ENCODE results near the gene CALD1. TPM values are rescaled to one million over a fixed set of nuclear protein-coding genes. Genes with fewer than 3 reads are reported as not detected.
A peak's percentile ranks its signal among the peaks of the same experiment; 100 is the strongest.

CALD1 gene
- total RNA-seq, 1 experiment from 2014 or later = 107 TPM

DNA sequence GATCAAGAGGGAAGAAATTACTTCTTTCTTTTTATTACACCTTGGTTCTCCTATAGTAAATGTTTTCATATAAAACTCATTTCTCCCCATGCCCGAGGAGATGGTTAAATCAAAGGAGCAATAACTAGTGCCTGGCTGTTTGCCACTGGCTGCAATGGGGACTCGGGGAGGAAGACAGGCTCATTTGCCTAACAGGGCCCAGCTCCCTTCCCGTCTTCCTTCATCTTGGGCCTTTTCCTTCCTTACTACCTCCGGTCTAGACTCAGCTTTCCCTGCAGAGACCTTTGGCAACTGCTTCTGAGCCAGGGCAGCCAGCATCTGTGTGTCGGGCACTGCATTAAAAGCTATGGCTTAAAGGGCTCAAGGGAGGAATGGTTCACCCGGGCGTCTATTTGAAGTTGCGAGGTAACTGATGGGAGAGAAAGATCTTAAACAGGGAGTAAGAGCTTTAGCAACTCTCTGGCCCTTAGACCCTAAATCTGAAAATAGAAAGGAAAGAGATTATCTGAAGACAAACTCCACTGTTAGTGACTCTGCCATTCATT lies 63.5 kb downstream of the CALD1 start:
- Histone ChIP-seq H3K18ac (ENCODE audit: insufficient read length, low read depth, low read length) (no peak overlapping the region), H2AK5ac (ENCODE audit: insufficient read length, low read length) (no peak overlapping the region), H3K79me1 (ENCODE audit: insufficient read depth, low read depth, low read length, poor library complexity, severe bottlenecking) (no peaks in the 10 kb centered on the region), H4K20me1 (ENCODE audit: control insufficient read depth, insufficient read depth, insufficient read length) (no peaks in the 10 kb centered on the region), H4K5ac (ENCODE audit: insufficient read length, low read depth, low read length) (no peak overlapping the region), H3K14ac (ENCODE audit: insufficient read depth, low read length) (no peak overlapping the region), H3K27me3 (ENCODE audit: insufficient read depth, low read length) (no peaks in the 10 kb centered on the region), H3K56ac (ENCODE audit: insufficient read length, low read depth, low read length) (no peak overlapping the region), H2AFZ (ENCODE audit: low read length) (no peak overlapping the region), H3K4me2 (ENCODE audit: insufficient read depth, insufficient read length, low read length) (no peak overlapping the region), H3K27ac (ENCODE audit: insufficient read length, low read depth, low read length) (no peak overlapping the region), H2BK12ac (ENCODE audit: insufficient read length, low read depth, low read length) (no peak overlapping the region), H2BK15ac (ENCODE audit: low read depth, low read length) (no peak overlapping the region), H2BK5ac (ENCODE audit: insufficient read length, low read length) (no peak overlapping the region), H4K8ac (replicated peaks; ENCODE audit: insufficient read length, low read depth, low read length) (no peak overlapping the region), H3K4ac (ENCODE audit: low read depth, low read length) (no peak overlapping the region), H2BK120ac (ENCODE audit: low read depth, low read length, poor library complexity, severe bottlenecking) (no peak overlapping the region), H3K4me1 (ENCODE audit: insufficient read depth, low read length) (no peaks in the 10 kb centered on the region), H3K23ac (ENCODE audit: insufficient read length, low read depth, low read length) (no peak overlapping the region), H3K79me2 (ENCODE audit: insufficient read depth, low read length) (0 out of 2 replicates have a peak, but pooled peaks cover 1% of the 10 kb centered on the region), H3K23me2 (ENCODE audit: insufficient read length, low read depth, low read length, poor library complexity, severe bottlenecking) (no peaks in the 10 kb centered on the region), H3T11ph (ENCODE audit: low read length) (no peak overlapping the region), H3K9ac (ENCODE audit: extremely low read depth, insufficient read length, low read length) (no peak overlapping the region), H3K9me3 (ENCODE audit: control insufficient read depth, low read depth, low read length) (no peaks in the 10 kb centered on the region), H2BK20ac (ENCODE audit: low read depth, low read length, poor library complexity, severe bottlenecking) (no peak overlapping the region), H4K91ac (ENCODE audit: insufficient read length, low read depth, low read length) (no peak overlapping the region)
- Mint-ChIP-seq H3K27me3 (ENCODE audit: low read depth) (no peaks in the 10 kb centered on the region), H3K9me3 (no peaks in the 10 kb centered on the region), H3K36me3 (ENCODE audit: insufficient read depth in 1 of 3, low read depth in 3 of 3) (peaks cover 8 to 36% (median 14%) of the 10 kb centered on the region in 3 experiments), H3K4me3 (no peak overlapping the region), H3K27ac (peak overlapping the region in 1 of 3 experiments; percentile 89; a peak in 2 of 7 replicates), H3K4me1 (peaks cover 21 to 31% of the 10 kb centered on the region in 2 experiments)
- no CpG with 5 or more reads among the region's 8 CpGs for WGBS (ENCODE audit: extremely low coverage, insufficient read length, low lambda C conversion rate)
- TF ChIP-seq, protein P1, sequence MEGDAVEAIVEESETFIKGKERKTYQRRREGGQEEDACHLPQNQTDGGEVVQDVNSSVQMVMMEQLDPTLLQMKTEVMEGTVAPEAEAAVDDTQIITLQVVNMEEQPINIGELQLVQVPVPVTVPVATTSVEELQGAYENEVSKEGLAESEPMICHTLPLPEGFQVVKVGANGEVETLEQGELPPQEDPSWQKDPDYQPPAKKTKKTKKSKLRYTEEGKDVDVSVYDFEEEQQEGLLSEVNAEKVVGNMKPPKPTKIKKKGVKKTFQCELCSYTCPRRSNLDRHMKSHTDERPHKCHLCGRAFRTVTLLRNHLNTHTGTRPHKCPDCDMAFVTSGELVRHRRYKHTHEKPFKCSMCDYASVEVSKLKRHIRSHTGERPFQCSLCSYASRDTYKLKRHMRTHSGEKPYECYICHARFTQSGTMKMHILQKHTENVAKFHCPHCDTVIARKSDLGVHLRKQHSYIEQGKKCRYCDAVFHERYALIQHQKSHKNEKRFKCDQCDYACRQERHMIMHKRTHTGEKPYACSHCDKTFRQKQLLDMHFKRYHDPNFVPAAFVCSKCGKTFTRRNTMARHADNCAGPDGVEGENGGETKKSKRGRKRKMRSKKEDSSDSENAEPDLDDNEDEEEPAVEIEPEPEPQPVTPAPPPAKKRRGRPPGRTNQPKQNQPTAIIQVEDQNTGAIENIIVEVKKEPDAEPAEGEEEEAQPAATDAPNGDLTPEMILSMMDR (conservative IDR thresholded peaks at IDR 0.05) = no peak
- no peak for DNase-seq

Data from H9 (cell line).